A549 (cell line): ENCODE data around the gene LACTB.

Source experiments
- BCL3 ChIP-seq: fragments of >200 bp; sonication (Bioruptor Twin); formaldehyde crosslinking; IDR thresholded peaks from 3 replicates; pipeline ENCODE4 v1.6.1; 2016
- BHLHE40 ChIP-seq: IDR thresholded peaks from 2 replicates; pipeline ENCODE4 v1.6.1; 2012; ENCODE audit warnings: low read depth, low read length, inconsistent platforms
- FOSL2 ChIP-seq, 2 experiments: fragments of 450-650 bp in 1 of 2; fragments of >200 bp in 1 of 2; sonication (Bioruptor Twin) in 1 of 2; formaldehyde crosslinking; IDR thresholded peaks; 2 replicates each; pipeline versions ENCODE4 v1.5.0 to v1.6.1; 2016 to 2020; ENCODE audit warnings: mild to moderate bottlenecking in 1 of 2, moderate library complexity in 1 of 2
- HDAC2 ChIP-seq: fragments of 200-600 bp; sonication (generic); IDR thresholded peaks from 2 replicates; pipeline ENCODE4 v1.6.1; 2016
- HES2 ChIP-seq: fragments of >200 bp; sonication (Bioruptor Twin); formaldehyde crosslinking; IDR thresholded peaks from 2 replicates; pipeline ENCODE4 v1.6.1; 2016
- KDM1A ChIP-seq: fragments of 200-600 bp; sonication (generic); IDR thresholded peaks from 2 replicates; pipeline ENCODE4 v1.6.1; 2016; ENCODE audit warnings: low read depth, mild to moderate bottlenecking
- PBX3 ChIP-seq: IDR thresholded peaks from 2 replicates; pipeline ENCODE4 v1.6.1; 2012
- POLR2A ChIP-seq: IDR thresholded peaks from 2 replicates; pipeline ENCODE4 v1.6.1; 2012; ENCODE audit warnings: mild to moderate bottlenecking, low read length
- RCOR1 ChIP-seq: fragments of 150-350 bp; IDR thresholded peaks from 2 replicates; pipeline ENCODE4 v1.6.1; 2014; ENCODE audit warnings: antibody characterized with exemption, low read length, low read depth
- TF ChIP-seq, protein P1 (sequence below): fragments of >200 bp; sonication (Bioruptor Twin); formaldehyde crosslinking; IDR thresholded peaks from 3 replicates; pipeline ENCODE4 v1.5.1; 2016
- TF ChIP-seq, protein P2 (sequence below): IDR thresholded peaks from 2 replicates; pipeline ENCODE4 v1.6.1; 2012

- TF ChIP-seq, protein P1, sequence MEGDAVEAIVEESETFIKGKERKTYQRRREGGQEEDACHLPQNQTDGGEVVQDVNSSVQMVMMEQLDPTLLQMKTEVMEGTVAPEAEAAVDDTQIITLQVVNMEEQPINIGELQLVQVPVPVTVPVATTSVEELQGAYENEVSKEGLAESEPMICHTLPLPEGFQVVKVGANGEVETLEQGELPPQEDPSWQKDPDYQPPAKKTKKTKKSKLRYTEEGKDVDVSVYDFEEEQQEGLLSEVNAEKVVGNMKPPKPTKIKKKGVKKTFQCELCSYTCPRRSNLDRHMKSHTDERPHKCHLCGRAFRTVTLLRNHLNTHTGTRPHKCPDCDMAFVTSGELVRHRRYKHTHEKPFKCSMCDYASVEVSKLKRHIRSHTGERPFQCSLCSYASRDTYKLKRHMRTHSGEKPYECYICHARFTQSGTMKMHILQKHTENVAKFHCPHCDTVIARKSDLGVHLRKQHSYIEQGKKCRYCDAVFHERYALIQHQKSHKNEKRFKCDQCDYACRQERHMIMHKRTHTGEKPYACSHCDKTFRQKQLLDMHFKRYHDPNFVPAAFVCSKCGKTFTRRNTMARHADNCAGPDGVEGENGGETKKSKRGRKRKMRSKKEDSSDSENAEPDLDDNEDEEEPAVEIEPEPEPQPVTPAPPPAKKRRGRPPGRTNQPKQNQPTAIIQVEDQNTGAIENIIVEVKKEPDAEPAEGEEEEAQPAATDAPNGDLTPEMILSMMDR = no peak
- TF ChIP-seq PBX3 (no peak), POLR2A (no peak), KDM1A (no peak), FOSL2 (IDR thresholded peaks at IDR 0.05) (no peak), FOSL2 (CRISPR knock-in tag; IDR thresholded peaks at IDR 0.05) (no peak), HDAC2 (no peak), RCOR1 (no peak), BCL3 (no peak), HES2 (no peak), BHLHE40 (no peak)
- TF ChIP-seq, protein P2, sequence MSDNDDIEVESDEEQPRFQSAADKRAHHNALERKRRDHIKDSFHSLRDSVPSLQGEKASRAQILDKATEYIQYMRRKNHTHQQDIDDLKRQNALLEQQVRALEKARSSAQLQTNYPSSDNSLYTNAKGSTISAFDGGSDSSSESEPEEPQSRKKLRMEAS = no peak
These were observed 2.8 kb downstream of the LACTB start for GRCh38 chr15:63124506-63124905.
